Stimulated activated CD4-positive, alpha-beta T cell treated with anti-CD3 and anti-CD28 coated beads, TNF-alpha, amount 100 ng/mL, for 1 hour (primary cell): ENCODE measurements around the gene PATE3.

ENCODE experiments used
- DNase-seq, 3 donors: peaks; one replicate each; pipeline ENCODE4 v3.0.0-alpha.2; 2020; ENCODE audit warnings: low read depth in 3 of 3, low spot score in 1 of 3

Gene PATE3, protein sequence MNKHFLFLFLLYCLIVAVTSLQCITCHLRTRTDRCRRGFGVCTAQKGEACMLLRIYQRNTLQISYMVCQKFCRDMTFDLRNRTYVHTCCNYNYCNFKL

DNA sequence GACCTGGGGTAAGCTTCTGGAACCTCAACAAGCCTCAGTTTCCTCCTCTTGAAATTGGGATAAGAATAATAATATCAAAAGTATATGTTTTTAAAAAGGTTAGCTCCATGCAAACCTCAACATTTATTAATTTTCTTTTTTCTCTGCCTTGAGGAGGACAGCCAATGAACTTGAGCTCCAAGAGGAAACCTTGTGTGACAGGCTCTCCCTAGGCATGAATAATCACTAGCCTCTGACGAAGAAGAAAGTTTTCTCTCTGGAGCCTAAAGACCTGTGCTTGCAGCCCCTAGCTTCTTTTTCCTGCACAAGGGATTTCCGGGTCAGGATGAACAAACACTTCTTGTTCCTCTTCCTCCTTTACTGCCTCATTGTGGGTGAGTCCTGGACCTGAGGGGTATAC, at the start of gene PATE3:
Gene PATE3 (plus strand): TSS at position 301 of the 400 bp plus-strand sequence. CDS start 25 bp downstream, at position 326.
- DNase-seq: no peak

DNA sequence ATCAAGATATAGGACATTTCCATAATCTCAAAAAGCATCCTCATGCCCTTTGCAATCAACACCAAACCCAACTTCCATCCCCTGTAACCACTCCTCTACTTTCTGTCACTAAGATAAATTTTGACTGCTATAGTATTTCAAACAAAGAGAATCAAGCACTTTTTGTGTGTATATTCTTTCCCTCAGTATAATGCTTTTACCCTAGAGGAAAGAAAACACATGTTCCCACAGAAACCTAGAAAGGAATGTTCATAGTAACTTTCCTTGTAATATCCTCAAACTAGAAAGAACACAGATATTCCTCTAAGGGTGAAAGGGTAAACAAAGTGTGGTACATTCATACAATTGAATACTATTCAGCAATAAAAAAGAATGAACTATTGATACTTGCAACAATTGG, 47.3 kb upstream of the PATE3 start:
- DNase-seq: no peak

DNA sequence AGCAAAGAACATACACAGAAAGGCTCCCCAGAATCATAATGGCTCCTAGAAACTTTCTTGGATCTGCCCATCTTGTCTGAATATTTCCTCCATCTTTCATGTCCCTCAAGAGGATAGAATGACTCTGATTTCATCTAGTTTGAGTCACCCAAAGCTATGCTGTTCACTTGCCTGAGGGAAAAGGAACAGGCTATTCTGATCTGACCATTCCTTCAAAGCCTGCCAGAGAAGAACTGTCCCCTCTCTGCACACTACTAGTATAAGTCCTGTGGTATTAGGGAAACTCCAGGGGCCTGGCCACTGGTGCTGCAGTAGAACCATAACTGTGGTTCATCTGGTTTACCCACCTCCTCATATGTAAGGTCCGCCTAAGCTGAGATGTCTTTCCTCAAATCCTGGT, 44.2 kb upstream of the PATE3 start:
- no peak for DNase-seq

DNA sequence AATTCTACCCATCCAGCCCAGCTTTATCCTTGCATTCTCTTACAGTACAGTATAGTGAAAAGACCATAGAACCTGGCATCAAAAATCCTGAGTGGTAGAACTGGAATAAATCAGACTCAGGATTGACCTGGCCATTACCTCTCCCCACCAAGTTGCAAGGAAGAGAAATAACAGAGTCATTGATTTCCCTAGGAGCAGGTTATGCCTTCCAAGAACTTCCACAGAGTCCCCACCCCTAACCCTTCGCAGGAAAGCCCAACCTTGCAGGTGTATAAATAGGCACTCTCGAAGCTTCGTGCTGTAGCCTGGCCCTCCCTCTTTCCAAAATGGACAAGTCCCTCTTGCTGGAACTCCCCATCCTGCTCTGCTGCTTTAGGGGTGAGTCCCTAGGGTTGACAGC, 41.9 kb upstream of the PATE3 start, which contains the start of gene PATE1:
Gene PATE1 (plus strand): TSS at position 301 of the 400 bp plus-strand sequence. CDS start 26 bp downstream, at position 327.
- no peak for DNase-seq

DNA sequence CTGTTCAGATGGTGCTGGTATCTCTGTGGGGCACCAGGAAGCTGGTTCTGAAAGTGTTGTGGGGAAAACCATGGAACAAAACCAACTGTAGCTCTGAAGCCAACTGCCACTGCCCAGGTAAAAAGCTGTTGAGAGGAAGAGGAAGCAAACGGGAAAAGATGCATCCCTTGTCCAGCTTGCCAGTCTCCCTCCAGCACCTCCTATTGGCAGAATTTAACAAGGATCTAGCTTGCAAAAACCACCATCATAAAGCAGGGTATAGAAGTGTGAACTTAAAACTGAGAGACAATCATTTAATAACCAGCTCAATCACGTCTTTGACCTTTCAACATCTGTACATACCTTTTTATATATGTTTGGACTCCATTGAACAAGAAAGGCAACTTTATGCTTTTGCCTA, 37.3 kb upstream of the PATE3 start:
- no peak for DNase-seq

DNA sequence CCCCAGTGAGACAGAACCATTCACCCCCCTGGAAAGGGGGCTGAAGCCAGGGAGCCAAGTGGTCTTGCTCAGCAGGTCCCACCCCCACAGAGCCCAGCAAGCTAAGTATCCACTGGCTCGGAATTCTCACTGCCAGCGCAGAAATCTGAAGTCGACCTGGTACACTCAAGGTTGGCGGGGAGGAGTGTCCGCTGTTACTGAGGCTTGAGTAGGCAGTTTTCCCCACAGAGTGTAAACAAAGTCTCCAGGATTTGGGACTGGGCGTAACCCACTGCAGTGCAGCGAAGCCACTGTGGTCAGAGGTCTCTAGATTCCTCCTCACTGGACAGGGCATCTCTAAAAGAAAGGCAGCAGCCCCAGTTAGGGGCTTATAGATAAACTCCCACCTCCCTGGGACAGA, 31.9 kb upstream of the PATE3 start:
- no peak for DNase-seq

DNA sequence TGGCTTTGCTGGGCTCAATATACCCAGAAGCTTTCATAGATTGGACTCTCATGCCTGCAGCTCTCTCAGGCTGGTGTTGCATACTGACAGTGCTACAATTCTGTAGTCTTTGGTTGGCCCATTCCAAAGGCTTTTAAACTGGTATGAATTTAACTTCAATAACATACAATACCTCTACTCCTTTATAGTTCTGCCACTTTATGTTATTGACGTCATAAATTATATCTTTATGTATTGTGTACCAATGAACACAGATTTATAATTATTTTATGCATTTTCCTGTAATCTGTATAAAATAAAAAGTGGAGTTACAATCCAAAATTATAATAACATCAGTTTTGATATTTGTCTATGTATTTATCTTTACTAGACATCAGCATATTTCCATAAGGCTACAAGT, 25.5 kb upstream of the PATE3 start:
- no peak for DNase-seq

DNA sequence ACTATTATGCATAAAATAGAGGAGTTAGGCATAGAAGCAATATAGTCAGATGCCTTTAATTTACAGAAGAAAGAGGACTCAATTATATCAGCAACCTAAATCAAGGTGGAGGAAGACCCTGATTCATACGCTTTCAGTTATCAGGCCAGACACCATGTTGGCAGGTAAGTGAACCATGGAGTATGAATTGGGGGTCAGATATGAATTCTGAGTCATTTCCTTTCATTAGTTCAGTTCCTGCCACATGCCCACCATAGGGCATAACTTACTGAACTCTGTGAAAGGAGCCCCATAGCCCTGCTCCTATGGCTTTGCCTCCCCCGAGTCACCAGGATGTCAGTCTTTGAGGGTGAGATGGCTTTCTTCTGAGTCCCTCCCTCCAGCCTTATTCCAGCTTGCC, 24.4 kb upstream of the PATE3 start:
- DNase-seq: no peak

DNA sequence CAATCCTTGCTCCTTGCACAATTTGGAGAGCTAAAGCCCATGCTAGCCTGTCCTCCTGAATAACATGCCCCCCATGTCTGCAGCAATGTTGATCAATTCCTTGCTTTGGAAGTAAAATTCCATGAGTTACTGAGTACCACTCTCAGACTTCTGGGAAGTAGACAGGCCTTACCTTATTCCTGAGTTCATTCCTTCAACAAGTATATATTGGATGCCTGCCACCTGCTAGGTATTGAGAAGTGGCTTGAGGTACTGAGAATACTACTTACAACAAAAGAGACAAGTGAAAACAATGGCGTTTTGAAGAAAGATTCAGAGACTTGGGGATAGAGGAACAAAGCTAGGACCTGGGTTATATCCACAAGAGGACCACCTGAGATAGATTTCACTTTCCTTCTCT, 21.7 kb upstream of the PATE3 start:
- no peak for DNase-seq

DNA sequence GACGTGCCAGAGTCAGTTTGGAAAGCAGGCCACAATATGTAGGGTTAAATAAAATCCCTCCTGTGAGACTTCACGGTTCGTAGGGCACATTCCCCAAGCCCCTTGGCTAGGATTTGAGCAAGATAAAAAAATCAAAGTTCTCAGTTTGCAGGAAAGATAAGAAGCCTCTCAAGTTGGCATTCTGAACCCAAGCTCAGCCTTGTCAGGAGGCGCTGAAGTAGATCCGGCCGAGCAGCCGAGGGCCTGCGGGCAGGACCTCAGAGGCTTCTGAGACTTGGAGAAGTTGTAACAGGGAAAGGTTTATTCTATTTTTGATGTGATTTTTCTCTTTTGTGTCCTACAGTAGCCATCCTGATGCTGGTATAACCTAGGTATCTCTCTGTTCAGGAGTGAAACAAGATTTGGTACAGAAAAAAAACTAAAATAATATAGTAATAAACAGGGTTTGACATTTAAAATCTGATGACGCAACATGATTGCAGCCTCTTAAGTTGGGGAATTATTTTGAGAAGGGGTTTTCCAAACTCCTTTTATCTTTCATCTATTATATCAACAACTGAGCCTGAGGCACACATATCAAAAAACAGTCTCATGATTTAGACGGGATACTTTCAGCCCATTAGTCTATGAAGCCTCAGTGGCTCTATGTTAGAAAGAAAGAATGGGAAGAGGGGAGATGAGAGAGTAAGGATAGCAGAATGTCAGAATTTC, 19.4 kb upstream of the PATE3 start:
- no peak for DNase-seq

DNA sequence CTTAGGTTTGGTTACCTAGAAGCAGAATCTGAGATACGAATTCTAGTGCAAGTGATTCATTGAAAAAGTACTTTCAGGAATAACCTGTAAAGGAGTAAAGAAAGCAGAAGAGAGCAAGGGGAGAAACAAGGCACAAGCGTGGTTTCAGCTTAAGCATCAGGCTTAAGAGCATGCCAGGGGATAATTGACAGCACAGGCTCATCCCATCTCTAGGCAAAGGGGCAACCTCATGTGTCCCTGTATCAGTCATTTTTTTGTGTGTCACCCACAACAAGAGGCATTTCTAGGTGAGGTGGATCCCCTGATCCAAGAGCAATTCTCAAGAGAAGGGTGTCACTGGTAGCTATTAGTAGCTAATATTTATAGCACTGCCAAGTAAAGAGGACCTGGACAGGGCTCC, 17.3 kb upstream of the PATE3 start:
- DNase-seq: no peak

DNA sequence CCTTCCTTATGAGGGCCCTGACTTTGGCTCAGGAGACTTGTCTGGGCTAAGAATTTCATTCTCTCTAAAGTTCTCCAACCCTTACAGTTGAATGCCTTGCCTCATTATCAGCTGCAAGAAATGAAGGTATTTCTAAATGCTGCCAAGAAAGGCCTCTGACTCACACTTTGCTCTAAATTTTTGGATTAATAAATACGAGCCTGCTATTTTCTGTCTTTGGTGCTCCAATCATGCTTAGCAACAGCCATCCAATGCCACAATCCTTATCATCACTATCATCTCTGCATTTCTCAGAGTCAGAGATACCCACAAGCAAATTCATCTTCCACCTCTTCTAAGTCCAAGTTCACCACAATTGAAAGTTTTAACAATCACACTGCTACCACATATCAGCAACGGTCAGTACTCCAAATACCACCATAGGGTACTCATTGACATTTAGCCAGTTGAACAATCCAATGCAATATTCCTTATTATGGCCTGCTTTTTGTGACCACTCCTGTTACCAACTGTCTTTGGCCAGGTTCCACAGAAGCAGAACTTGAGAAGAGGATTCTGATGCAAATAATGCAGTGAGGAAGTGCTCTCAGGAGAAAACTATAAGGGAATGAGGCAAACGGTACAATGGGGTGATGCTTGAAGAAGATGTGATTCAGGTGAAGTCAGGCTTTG, 15.0 kb upstream of the PATE3 start:
- no peak for DNase-seq

DNA sequence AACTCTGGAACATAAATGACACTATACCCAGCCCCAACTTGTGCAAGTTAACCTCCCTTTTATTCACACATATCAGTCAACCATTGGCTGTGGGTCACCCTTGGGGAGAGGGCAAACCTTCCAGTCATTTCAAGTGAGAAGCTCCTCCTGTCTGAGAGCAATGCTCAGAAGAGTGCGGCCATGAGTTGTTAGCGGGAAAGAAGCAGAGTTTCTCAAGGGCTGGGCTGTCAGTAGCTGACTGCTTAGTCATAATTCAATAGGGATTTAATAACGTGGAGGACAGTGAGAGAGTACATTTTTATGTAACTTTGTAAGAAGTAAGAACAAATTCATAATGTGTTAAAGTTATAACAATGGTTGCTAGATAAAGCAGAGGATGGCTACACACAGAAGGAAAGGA, 14.4 kb upstream of the PATE3 start:
- DNase-seq: no peak

DNA sequence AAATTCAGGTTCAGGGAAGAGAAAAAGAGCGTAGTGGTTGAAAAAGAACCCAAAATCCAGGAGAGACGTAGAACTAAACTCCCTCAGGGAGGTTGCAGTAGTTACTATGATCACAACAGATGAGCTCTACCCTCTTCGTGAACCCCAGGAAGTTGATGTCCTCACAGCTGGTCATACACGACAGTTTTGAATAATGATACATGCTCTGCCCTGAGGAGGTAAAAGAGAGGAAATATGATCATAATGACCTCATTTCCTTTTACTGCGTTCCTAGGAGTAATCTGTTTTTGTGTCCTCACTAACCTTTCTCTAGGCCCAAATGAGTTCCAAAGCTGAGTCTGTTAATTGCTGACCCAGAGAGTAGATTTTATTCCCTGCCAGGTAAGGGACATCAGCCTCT, 10.6 kb upstream of the PATE3 start:
- DNase-seq: no peak

DNA sequence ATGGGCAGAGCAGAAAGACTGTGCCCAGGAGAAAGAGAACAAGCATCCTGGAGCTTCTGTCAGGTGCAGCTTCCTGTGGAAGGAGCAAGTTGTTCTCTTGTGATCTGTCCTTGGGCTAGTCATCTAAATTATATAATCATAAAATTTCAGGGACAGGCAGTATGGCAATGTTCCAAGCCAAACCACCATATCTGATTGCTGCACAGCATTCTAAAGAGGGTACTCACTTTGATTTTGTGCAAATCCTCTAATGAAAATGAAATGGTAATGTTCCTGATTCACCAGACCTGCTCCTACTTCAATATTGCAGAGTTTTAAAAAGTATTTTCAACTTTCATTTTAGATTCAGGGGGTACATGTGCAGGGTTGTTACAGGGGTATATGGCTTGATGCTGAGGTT, 9.2 kb upstream of the PATE3 start, which contains the start of gene PATE2:
Gene PATE2 (minus strand): TSS at position 101 of the 400 bp plus-strand sequence. CDS start 55 bp downstream, at position 46.
- DNase-seq: no peak

DNA sequence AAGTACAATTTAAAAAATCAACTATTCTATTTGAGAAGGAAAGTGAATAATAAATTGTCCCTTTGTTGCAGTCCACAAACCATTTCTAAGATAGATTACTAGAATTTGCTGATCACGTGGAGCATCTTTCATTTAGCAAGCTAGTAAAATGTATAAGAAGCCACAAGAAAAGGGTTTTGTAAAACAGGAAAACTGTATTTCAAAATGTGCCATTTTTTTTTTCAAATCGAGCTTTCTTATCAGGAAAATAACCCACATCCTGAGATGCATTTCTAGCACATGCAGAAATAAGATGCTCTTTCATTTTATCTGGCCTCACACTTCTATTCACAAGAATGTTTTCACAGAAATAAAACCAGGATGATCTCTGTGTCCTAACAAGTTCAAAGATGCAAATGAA, 3.2 kb upstream of the PATE3 start:
- DNase-seq: no peak

DNA sequence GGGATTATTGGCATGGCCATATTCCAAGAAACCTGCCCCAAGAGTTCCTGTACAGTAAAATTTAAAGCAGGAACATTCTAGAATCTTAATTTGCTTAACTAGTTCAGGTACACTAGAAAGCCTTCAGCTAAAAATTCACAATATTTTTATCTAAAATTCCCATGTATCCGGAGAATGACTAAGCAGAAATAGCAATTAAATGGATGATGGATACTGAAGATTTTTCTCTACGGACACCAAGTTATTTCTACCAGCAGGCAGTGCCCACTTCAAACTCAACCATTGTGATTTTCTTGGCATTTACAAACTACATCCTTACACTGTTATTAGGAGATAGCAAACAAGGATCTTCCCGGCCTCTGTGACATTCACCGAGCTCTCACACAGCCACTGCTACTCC, 2.9 kb downstream of the PATE3 start:
- DNase-seq: no peak

DNA sequence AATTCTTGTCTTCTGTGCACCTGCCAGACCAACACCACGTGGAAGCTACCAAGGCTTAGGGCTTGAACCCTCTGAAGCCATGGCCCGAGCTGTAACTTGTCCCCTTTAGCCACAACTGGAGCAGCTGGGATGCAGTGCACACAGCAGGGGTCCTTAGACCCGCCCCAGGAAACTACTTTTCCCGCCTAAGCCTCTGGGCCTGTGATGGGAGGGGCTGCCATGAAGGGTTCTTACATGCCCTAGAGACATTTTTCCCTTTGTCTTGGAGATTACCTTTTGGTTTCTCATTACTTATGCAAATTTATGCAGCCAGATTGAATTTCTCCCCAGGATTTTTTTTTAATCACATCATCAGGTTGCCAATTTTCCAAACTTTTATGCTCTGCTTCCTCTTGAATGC, 9.7 kb downstream of the PATE3 start:
- no peak for DNase-seq

DNA sequence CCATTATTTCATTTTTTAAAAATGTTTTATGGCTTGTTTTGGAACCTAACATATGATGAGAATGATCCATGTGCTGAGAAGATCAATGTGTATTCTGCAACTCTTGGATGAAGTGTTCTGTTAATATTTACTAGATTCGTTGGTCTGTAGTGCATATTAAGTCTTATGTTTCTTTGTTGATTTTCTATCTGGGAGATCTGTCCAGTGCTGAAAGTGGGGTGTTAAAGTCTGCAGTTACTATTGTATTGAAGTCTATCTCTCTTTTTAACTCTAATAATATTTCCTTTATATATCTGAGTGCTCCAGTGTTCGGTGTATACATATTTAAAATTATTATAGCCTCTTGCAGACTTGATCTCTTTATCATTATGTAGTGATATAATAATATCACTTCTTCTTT, 11.9 kb downstream of the PATE3 start:
- no peak for DNase-seq

DNA sequence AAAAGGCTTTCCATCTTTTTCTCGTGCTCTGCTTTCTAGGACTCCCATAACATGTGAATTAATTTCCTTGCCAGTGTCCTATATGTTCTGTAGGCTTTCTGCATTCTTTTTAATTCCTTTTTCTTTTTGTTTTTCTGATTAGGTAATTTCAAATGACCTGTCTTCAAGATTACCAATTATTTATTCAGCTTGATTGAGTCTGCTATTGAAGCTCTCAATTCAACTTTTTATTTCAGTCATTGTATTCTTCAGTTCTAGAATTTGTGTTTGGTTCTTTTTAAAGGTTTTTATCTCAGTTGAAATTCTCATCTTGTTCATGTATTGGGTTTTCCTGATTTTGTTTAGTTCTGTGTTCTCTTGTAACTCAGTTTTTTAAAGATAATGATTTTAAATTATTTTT, 14.5 kb downstream of the PATE3 start:
- no peak for DNase-seq

DNA sequence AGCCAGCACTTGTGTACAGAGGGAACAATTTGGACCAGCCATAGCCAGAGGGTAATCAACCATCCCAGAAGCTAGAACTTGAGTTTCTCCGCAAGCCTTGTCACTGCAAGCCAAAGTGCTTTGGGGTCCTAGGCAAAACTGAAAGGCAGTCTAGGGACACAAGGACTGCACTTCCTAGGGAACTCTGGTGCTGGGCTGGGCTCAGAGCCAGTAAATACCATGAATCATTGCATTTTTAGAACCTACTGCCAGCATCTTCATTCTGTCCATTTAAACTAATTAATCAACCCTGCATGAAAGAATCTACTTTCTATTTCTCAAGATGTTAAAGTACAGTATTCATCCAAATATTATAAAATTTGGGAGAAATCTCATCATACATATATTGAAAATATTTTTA, 20.0 kb downstream of the PATE3 start:
- DNase-seq: no peak

DNA sequence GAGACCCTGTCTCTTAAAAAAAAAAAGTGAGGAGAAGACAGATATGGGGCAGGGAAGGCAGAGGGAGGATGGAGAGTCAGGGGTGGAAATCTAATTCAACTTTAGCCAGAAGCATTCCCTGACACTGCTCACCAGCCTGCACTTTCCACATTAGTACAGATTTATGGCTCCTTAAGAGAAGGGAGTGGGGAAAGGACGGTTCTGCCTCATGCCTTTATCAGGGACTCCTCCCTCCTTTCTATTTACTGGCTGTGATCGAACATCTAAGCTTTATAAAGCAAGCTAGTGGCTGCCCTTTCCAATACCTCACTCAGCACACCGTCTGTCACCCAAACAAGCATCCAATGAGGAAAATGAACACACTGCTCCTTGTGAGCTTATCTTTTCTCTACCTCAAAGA, 45.1 kb downstream of the PATE3 start, which contains the start of gene PATE4:
Gene PATE4 (plus strand): TSS at position 301 of the 400 bp plus-strand sequence. CDS start 44 bp downstream, at position 345.
- no peak for DNase-seq
